NOMO-1 treated with DMSO at 0.1 percent for 48 hours (cell line): ENCODE data around the gene KIAA2012.
A peak's percentile ranks its signal among the peaks of the same experiment; 100 is the strongest.

Experiments used
- DNase-seq: peaks from one replicate; lab custom pipeline; 2025; ENCODE audit not compliant: unreplicated experiment; lab: John Stamatoyannopoulos, UW

The KIAA2012 gene

DNA sequence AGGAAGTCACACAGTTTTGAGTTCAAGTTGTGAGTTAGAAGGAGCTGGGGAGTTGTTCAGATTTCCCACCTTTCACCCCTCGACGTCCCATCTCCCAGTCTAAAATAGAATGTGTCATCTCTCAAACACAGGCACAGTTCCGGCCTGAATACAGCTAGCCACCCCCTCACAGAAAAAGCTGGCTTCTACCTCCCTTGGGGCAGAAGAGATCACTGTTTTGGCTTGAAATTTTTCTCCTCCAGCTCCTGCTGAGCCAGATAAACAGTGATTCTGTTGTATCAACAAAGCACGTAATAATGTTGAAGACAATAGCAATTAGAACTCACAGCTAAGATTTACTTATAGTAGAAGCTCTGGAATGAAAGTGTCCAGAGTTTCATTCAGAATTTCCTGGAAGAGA is 74.7 kb downstream of the KIAA2012 start:
- no peak for DNase-seq

DNA sequence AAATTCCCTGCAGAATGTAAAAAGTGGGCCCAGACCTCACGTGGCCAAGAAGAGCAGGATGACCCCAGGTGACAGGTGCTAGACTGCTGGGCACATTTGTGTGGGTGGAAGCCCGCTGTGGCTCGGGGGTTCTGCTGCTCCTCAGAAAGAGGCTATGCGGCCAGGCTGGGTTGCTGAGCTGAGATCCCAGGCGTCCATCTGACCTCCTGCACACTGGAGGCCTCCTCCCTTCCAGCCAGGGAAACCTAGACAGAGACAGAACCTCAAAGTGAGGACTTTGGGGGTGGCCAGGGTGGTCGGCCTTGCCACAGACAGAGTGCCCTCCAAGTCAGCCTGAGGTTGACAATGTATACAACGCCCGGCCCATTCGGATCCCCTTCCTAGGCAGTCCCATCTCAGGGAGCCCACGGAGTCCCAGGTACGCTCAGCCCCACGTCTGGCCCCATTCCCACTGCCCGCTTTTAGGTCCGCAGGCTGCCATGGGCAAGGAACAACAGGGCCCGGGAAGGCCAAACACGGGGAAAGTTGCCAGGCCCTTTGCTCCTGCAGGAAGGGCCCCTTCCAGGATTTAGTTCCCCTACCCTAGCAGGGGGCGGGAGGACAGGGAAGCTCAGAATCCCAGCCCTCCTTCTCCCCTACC is 75.6 kb downstream of the KIAA2012 start:
- DNase-seq = no peak

DNA sequence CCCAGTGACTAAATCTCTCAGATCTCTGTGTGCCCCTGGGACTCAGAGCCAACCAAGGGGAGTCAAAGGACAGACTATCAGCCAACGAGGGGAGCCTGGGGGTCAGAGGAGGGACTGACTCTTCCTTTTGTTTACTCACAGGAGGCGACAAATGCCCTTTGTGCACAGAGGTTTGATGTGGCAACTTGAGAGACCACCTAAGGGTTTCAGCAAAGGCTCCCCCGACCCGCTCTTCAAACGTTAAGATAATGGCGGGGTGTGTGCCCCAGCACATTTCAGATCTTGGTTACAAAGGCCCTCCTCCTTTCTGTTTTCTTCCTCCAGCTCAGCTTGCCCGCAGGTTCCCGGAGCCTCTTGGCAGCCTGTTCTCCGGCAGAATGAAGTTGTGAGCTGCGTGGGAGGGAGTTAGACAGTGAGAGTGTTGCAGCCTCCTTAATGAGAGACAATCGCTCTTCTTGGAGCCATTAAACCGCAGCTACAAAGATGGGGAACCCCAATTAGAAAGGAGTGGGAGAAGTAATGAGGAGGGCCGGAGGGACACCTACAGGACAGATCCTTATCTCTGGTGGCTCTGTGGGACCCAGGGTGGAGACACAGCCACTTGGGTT is 76.2 kb downstream of the KIAA2012 start:
- no peak for DNase-seq

DNA sequence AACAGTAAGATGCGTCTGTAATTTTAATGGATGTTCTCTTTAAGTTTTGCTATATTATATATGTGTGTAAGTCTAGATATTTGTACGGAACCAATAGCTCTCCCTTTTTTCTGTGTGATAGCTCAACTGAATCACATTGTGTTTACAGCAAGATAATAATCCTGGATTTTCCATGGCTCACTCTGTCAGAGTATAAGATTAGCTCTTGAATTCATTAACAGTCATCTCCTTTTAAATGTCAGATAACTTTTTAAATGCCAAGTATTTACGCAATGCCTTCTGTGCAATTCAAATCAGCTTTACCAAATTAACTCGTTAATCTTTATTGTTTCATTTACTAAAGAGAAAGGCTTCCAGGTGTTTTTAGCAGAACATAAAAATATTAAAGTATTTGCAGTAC is 76.9 kb downstream of the KIAA2012 start:
- DNase-seq = no peak

DNA sequence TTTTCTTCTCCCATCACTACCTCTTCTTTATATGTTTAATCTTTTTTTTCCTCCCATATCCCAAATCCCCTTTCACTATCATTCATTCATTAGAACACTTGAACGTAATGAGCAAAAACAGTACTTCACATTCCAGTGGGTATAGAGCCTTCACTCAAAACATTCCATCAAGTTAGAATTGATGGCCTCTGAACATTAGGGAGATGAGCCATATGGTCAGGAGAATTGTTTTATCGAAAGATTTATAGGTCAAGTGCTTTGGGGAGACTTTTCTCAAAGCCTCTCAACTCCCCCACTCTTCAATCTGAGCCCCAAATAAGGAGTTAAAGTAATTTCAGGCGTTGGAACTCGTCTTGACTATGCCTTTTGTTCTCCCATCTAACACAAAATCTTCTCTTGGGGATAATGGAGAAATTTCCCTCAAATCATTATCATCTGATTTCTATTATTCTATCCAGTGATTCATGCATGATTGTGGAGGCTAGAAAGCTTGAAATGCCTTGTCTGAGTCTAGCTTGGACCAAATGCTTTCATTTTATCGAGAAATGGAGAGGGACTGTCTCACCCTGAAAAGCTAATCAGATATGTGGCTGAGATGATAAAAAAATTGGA is 79.2 kb downstream of the KIAA2012 start:
- no peak for DNase-seq

DNA sequence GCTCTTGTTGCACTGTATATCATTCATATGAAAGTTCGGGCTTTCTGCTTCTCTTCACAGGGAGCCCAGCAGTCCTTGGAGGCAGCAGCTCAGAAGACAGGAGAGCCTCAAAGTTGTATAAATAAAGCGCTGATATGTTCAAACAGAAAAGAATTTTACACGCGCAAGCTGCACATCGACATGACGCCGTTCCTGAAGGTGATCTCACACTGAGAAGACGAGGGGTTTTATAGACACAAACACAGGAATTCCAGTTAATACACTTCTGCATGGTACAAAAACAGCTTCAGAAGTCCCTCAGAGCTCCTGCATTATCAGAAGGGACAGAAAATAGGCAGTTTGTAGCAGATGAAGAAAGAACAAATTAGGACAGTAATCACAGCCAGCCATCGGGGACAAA is 81.6 kb downstream of the KIAA2012 start:
- DNase-seq = no peak

DNA sequence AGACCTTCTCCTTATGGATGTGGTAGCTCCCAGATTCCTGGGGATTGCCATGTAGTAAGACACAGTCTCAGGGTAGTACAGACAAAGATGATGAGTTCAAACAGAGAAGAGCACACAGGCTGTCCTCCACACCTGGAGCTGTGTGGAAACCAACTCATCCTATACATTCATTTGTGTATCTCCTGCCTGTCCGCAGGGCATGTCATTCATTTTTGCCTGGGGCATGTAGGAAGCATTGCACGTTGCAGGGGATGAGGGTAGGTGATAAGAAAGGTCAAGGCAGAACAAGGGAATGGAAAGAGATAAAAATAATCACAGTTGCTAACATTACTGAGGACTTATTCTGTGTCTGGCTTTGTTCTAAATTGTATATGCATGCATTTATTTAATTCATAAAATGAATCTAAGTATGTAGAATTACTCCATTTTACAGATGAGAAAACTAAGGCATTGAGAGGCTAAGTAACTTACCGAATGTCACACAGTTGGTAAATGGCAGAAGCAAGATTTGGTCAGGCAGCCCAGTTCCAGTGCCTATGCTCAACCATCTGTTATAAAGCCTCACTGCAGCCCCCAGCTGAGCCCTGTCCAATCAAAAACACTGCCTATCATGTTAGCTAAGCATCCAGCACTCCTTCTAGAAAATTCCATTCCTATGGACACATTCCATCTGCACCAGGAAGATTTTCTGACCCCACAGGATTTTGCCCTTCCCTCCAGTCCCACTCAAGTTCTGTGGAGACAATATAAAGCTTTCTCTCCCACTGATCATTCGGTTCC is 84.3 kb downstream of the KIAA2012 start:
- DNase-seq = no peak

DNA sequence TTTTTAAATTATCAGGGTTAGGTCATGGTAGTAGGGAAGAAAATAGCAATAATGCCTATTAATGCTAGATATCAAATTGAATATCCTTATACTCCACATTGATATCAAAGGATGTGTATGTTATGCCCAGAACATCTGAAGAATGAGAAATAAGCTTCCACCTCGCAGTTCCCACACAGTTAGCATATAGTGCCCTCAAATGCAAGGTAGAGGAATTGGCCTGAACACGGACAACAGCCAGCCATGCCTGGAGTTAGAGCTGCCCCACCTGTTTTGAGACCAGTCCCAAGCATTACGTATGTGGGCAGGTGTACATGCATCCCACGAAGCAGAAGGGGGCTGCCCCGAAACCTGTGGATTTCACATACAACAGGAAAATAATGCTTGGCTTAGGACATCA is 85.7 kb downstream of the KIAA2012 start:
- no peak for DNase-seq

DNA sequence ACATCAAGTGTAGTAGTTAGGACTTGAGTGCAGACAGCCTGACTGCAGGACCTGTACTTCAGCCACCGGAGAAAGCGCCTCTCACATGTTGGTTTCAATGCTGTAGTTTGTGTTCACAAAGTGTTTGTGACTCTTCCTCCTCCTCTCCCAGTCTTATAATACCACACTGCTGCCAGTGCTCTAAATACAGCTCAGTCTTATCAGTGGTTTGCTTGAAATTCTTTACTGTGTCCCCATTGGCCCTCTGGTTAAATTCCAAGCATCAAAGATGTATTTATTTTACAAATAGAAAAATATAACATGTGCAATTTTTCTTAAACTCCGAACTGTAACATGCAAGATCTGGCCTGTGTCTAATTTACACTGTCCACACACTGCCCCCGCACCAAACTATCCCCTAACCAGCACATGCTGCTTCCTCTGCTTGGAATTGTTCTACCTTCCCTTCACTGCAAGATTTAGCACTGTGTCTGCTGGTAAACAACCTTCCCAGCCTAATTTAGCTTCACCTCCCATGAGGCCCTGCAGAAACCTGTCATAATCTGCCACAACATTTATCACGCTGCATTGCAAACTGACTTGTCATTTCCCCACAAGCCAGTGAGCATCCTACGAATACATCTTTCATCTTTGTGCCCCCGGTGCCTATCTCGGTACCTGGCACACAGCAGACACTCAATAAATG is 88.2 kb downstream of the KIAA2012 start:
- peak; percentile 39 for DNase-seq

DNA sequence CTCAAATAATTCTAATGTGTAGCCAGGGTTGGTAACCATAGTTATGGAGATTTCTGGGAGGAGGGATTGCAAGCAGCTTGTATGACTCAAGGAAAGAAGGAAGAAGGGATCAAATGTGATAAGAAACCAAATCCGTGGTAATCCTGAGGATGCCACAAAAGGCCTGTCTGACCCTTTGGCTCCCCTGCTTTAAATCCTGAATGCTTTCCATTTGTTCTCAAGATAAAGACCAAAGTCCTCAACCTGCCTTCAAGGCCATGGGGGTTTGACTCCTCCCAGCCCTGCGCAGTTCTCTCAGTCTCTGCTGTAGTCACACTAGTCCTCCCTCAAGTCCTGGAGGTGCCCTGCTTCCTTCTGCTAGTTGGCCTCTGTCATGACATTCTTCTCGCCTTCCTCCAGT is 91.4 kb downstream of the KIAA2012 start:
- no peak for DNase-seq

DNA sequence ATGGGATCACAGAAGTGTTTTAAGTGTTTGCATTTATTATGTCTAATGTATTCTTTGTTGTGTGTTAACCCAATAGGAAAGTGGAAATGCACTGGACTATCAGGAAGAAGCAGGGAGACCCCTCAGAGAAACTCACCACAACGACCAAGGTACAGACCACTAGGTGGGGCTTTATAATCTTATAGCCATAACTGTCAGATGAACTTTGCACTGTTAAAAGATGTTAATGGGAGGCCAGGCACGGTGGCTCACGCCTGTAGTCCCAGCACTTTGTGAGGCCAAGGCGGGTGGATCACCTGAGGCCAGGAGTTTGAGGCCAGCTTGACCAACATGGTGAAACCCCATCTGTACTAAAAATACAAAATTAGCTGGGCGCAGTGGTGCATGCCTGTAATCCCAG is 92.2 kb downstream of the KIAA2012 start:
- DNase-seq = no peak

DNA sequence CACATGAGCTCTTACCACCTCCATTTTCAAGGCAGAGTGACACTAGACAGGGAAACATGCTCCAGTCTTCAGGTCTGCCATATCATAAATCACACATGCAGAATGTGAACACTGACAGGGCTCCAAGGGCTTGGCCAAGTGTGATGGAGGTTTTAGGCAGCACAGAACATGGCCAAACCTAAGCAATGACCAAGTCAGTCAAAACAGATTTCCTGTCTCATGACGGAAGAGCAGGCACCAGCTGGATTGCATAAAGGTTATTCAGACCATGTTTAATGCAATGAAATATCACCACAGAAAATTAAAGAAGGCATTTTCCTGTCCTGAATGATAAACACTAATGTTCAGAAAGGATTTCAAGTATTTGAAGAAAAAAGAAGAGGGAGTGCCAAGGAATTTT is 92.9 kb downstream of the KIAA2012 start:
- no peak for DNase-seq

DNA sequence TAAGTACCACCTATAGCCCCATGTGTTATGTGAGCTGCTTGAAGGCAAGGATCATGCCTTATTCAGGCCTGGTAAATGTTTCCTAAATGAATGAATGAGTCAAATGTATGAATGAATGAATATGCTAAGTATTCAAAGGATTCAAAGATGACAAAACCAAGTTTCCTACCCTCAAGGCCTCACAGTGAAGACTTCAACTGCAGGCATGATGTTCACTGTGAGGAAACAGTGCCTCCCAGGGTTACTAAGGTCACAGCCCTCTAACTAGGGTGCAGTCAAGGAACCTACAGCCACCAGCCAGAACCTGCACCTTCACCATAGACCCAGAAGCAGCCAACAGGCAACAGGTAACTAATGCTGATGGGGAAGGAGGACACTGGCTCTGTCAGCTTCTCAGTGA is 96.1 kb downstream of the KIAA2012 start:
- DNase-seq = no peak

DNA sequence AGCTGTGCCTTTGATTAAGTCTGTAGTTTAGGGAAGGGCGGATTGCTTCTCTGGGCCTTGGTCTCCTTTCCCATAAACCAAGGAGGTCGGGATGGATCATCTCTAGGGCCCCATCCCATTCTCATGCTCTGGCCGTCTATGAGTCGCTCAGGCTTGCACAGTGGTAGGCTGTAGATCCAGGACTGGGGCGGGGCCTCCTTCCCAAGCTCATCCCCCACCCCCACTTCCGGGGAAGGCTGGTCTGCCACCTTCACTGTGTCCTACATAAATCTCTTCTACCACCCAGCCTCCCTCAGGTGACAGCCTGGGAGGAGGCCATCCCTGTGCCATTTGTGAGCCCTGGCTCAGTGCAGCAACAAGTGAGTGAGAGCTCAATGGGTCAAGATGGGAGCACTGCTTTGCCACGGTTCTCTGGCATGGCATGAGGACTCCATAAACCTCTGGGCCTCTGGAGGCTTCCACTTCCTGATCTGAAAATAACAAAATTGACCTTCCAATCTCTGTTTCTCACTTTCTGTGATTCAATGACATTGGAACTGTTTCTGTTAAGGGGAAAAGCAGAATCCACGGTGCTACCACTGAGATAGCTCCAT is 96.9 kb downstream of the KIAA2012 start:
- DNase-seq = no peak

DNA sequence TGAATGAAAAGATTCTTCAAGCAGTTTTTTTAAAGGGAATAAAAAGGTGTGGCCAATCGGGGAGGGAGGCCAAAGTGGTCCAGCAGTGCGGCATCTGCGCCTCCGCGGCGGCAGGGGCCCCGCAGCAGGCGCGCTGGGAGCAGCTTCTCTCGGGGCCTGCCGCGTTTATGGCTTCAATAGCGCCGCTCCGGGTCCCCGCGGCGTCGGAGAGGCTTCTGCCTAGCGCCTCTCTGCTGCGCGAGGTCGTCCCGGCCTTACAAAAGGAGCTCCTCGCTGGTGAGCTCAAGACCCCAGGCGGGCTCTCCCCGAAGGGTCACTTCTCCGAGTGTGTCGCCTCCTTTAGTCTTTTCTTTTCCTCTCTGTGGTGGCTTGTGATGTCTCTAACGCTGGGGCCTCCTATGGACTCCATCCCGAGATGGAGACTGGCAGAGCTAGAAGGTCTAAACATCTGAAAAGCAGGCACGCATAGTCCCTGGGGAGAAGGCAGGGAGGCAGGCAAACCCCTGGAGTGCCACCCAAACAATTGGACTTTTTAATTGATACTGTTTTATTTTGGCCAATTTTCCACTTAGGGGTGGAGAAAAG is 98.3 kb downstream of the KIAA2012 start:
- DNase-seq = no peak

DNA sequence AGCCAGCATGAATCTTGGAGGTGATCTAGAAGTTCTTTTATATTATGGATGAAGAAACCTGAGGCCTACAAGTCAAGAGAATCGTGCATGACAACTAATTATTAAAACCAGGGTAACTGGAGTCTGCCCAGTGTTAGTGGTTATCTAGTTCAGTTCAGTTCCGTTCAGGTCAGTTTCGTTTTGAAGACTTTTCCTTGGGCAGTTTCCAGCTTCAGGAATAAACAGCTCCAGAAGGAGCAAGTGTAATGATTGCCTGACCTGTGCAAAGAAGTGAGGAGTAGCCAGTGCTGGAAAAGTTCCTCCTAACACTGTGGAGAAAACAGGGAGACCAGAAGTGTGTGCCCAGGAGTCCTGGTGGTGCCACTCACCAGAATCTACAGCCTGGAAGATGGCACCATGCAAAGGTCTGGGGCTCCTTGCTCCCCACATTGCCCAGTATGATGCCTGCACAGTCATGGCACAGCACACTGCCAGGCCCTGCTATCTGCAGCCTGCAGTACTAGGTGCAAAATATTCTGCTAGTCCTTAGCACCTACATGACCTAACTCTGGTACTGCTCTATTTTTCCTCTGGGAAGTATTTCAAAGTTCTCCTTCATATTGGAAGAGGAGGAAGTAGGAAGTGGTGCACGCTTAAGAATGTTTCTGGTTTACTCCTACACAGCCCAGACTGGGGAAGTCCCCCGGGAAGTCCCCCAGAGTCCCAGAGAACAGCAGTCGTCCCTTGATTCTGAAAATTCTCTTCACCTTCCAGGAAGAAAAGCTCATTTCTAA is 99.6 kb downstream of the KIAA2012 start:
- DNase-seq = no peak

DNA sequence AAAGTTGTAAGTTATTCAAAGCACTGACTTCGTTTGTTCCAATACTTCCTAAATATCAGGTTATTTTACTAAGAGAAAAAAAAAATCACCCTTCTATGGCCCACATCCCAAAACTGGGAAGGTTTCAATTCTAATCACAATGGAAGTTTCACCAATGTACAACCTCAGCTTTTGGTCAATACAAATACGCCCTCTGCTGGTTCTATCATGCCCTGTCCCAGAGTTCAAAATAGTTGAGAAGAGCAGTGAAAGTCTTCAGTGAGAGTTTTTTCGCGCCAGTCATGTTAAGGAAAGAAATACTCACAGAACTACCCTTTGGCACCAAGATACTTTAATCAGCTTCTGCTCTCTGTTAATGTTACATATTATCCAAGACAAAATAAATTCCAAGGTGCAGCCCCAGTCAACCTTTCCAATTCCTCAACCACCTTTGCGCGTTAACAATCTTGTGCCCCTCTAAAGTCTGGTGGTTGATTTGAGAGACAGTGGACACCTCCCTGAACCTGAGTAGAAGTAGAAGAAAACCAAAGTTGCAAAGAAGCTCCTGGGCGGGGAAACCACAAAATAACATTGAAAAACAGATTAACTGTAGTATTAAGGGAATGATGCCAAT is 105.4 kb downstream of the KIAA2012 start:
- peak; percentile 31 for DNase-seq

DNA sequence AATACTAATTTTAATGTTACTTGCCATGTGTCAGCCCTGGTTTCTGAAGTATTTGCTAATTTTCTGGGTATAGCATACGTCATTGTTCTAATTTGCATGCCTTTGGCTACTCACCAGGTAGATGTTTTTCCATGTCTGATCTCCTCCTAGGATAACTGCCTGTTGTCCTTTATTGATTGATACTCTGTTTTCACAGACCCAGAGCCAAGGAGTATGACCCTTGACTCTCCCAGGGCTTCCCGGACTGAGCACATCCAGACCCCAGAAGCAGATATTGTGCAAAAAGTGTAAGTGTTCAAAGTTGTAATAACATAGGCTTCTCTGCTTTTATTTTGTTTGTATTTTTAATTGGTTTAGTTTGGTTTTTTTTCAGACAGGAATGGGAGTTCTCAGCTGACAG is 111.5 kb downstream of the KIAA2012 start:
- DNase-seq = no peak

DNA sequence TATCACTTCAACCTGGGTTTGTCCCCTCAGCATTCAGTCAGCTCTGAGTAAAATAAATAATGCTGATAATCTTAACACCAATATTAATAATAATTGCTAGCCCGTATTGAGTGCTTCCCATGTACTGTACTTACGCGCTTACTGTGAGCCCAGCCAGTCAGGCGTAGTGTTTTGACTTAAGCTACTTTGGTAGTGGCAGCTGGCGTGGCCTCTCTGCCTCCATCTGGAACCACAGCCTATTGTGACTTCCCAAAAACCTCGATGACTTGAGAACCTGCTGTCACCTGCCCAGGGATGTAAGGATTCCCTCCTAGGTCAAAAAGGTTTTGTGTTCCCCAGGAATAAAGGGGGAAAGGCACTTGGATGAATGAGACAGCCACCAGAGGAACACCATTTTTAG is 112.1 kb downstream of the KIAA2012 start:
- DNase-seq = no peak
